Transverse colon (tissue), 4 donors: Measurements from ENCODE around the gene XKR3. TPM values are rescaled to one million over a fixed set of nuclear protein-coding genes. Genes with fewer than 3 reads are reported as not detected.

Source experiments
- DNase-seq: peaks from one replicate; pipeline ENCODE4 v3.0.0-alpha.2; 2019
- H3K27ac ChIP-seq, 4 donors: fragments of 200-600 bp; sonication (generic); 2 replicates each; pipeline ENCODE4 v1.5.1; 2016 to 2018; ENCODE audit warnings: inconsistent platforms in 4 of 4
- H3K27me3 ChIP-seq: fragments of 200-600 bp; sonication (generic); 2 replicates; pipeline ENCODE4 v1.5.1; 2017; ENCODE audit warnings: inconsistent platforms
- H3K36me3 ChIP-seq, 4 donors: fragments of 200-600 bp; sonication (generic); 2 replicates each; pipeline ENCODE4 v1.5.1; 2017 to 2019; ENCODE audit warnings: inconsistent platforms in 4 of 4
- H3K4me1 ChIP-seq, 4 donors: fragments of 200-600 bp; sonication (generic); 2 replicates each; pipeline ENCODE4 v1.5.1; 2017 to 2020; ENCODE audit warnings: inconsistent platforms in 4 of 4
- H3K4me3 ChIP-seq, 4 donors: fragments of 200-600 bp; sonication (generic); 1 replicate in 1 of 4; 2 replicates in 3 of 4; pipeline versions ENCODE4 v1.5.1 to v1.6.1; 2017 to 2019; ENCODE audit warnings: inconsistent platforms in 4 of 4
- H3K9me3 ChIP-seq, 2 donors: fragments of 200-600 bp; sonication (generic); 2 replicates each; pipeline ENCODE4 v1.5.1; 2017 to 2019; ENCODE audit warnings: inconsistent platforms in 2 of 2
- EP300 ChIP-seq: sonication (generic); formaldehyde crosslinking; IDR thresholded peaks from one replicate; pipeline ENCODE4 v1.6.1; 2017; ENCODE audit warnings: antibody characterized with exemption, low read depth
- POLR2A ChIP-seq: fragments of 450-650 bp; IDR thresholded peaks from one replicate; pipeline ENCODE4 v1.6.1; 2016; ENCODE audit warnings: antibody characterized with exemption, mild to moderate bottlenecking, moderate library complexity
- POLR2AphosphoS5 ChIP-seq, 3 donors: sonication (generic); formaldehyde crosslinking; IDR thresholded peaks; one replicate each; pipeline ENCODE4 v1.6.1; 2016; ENCODE audit warnings: antibody characterized with exemption in 3 of 3
- WGBS, 2 donors: methylation state at CpG; one replicate each; pipeline ENCODE4 v1.1.5; 2018; ENCODE audit warnings: low coverage in 1 of 2; 5-methylcytosine and 5-hydroxymethylcytosine counted together
- in situ Hi-C, 4 donors: fragments of 200-750 bp; cut with MboI; loops; one replicate each; pipeline versions ENCODE4 v1.15.0 to v1.15.1; 2017; ENCODE audit warnings: low sequenced_read_pairs in 3 of 4, low pct_ligation_motif_present in 1 of 4, low pct_unique_long_range_greater_than_20kb in 1 of 4
- intact Hi-C: fragments of 100-400 bp; cut with DNase I; formaldehyde crosslinking; loops from one replicate; pipeline ENCODE4 v1.15.1; 2023; ENCODE audit warnings: low total_unique reads
- total RNA-seq, 4 donors: library from RNA; depleted of rRNA; stranded (reverse); fragments of >200 nt; gene quantifications; one replicate each; pipeline ENCODE4 v1.1.0, GENCODE V29; 2016
- TF ChIP-seq, protein P1 (sequence below), 5 experiments: fragments of 200-600 bp in 3 of 5; fragments of 450-650 bp in 2 of 5; sonication (generic) in 3 of 5; IDR thresholded peaks; 1 replicate in 2 of 5; 2 replicates in 3 of 5; pipeline ENCODE4 v1.5.1; 2016 to 2017; ENCODE audit warnings: antibody characterized with exemption in 5 of 5, inconsistent platforms in 3 of 5, mild to moderate bottlenecking in 2 of 5, moderate library complexity in 1 of 5

Gene XKR3
- total RNA-seq, 4 donors from 2014 or later = not detected

DNA sequence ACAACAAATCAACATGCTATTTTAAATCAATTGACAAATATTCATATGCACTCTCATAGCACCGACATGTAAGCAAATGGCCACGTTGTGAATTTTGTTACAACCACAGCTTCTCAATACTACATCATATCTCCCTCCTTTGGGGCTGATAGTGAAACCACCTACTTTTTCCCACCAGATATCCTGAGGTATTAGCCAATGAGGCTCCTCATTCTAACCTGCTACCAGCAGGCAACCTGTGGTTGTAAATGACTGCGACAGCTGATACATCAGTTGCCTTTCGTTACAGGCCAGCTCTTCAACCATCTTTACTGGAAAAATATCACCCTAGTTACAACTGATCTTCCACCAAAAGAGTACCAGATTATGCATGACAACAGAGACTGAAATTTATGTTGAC, 3.7 kb upstream of the XKR3 start:
- TF ChIP-seq, protein P1, sequence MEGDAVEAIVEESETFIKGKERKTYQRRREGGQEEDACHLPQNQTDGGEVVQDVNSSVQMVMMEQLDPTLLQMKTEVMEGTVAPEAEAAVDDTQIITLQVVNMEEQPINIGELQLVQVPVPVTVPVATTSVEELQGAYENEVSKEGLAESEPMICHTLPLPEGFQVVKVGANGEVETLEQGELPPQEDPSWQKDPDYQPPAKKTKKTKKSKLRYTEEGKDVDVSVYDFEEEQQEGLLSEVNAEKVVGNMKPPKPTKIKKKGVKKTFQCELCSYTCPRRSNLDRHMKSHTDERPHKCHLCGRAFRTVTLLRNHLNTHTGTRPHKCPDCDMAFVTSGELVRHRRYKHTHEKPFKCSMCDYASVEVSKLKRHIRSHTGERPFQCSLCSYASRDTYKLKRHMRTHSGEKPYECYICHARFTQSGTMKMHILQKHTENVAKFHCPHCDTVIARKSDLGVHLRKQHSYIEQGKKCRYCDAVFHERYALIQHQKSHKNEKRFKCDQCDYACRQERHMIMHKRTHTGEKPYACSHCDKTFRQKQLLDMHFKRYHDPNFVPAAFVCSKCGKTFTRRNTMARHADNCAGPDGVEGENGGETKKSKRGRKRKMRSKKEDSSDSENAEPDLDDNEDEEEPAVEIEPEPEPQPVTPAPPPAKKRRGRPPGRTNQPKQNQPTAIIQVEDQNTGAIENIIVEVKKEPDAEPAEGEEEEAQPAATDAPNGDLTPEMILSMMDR (IDR thresholded peaks at IDR 0.05) = no peak
- H3K36me3 ChIP-seq = no peaks in the 10 kb centered on the region
- no peak overlapping the region for H3K4me3 ChIP-seq
- WGBS, 2 donors = 85 to 88% methylated on average over 3 to 4 of the region's 4 CpGs
- no peaks in the 10 kb centered on the region for H3K4me1 ChIP-seq
- intact Hi-C loops (no loop called here), in situ Hi-C loops (no loop called here)
- H3K27ac ChIP-seq = no peak overlapping the region
- no peaks in the 10 kb centered on the region for H3K27me3 ChIP-seq
- peaks cover 0 to 5% of the 10 kb centered on the region in 2 donors for H3K9me3 ChIP-seq
- DNase-seq = no peak

DNA sequence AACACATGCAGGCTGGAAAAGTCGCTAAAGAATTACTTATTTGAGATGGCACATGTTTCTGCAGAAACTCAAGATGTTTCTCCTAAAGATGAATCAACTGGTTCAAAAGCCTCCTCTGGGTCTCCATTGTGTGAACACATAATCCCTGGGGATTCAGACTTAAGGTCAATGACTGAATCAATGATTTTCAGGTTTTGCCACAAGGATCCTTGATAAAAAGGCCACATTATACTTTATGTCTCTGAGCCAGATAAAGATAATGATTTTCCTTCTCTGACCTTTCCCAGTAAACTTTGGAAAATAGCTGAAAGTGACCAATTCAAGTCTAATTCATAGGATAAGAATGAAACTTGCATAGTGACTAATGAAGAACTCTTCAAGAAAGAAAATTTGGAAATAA, 2.3 kb upstream of the XKR3 start:
- intact Hi-C loops (no loop called here), in situ Hi-C loops (no loop called here)
- no peaks in the 10 kb centered on the region for H3K27me3 ChIP-seq
- H3K36me3 ChIP-seq = no peaks in the 10 kb centered on the region
- peaks cover 0 to 9% of the 10 kb centered on the region in 2 donors for H3K9me3 ChIP-seq
- H3K4me3 ChIP-seq = no peak overlapping the region
- 77% methylated on average over 1 of the region's 1 CpG; no CpG with 5 or more reads in 1 of the 2 donors for WGBS, 2 donors
- no peak overlapping the region for H3K27ac ChIP-seq
- TF ChIP-seq, protein P1 (IDR thresholded peaks at IDR 0.05) = no peak
- TF ChIP-seq POLR2A (no peak), EP300 (no peak), POLR2AphosphoS5 (IDR thresholded peaks at IDR 0.05) (no peak)
- DNase-seq = no peak
- H3K4me1 ChIP-seq = no peaks in the 10 kb centered on the region

GRCh38 chr22:16819249-16819648, 6.0 kb downstream of the XKR3 start:
- Histone ChIP-seq H3K36me3 (no peaks in the 10 kb centered on the region), H3K4me1 (no peaks in the 10 kb centered on the region), H3K9me3 (peaks cover 7 to 8% of the 10 kb centered on the region in 2 donors), H3K27me3 (no peaks in the 10 kb centered on the region), H3K4me3 (no peak overlapping the region), H3K27ac (no peak overlapping the region)
- no peak for TF ChIP-seq EP300
- no peak for TF ChIP-seq POLR2A
- TF ChIP-seq, protein P1 (IDR thresholded peaks at IDR 0.05) = no peak
- intact Hi-C loops (no loop called here), in situ Hi-C loops (no loop called here)
- no peak for DNase-seq

- WGBS, 2 donors = 44 to 51% methylated on average over 2 of the region's 2 CpGs
These were observed 6.7 kb downstream of the XKR3 start for GRCh38 chr22:16818538-16818937.

More at GRCh38 chr22:16818538-16818937, 6.7 kb downstream of the XKR3 start:
- Histone ChIP-seq H3K4me3 (no peak overlapping the region), H3K27ac (no peak overlapping the region), H3K36me3 (no peaks in the 10 kb centered on the region), H3K9me3 (peaks cover 7 to 10% of the 10 kb centered on the region in 2 donors), H3K27me3 (no peaks in the 10 kb centered on the region), H3K4me1 (no peaks in the 10 kb centered on the region)
- in situ Hi-C loops (no loop called here), intact Hi-C loops (no loop called here)
- no peak for DNase-seq
- TF ChIP-seq POLR2A (no peak), POLR2AphosphoS5 (IDR thresholded peaks at IDR 0.05) (no peak), EP300 (no peak)
- TF ChIP-seq, protein P1 (IDR thresholded peaks at IDR 0.05) = no peak
